Astrocyte (in vitro differentiated cells and primary cell): ENCODE measurements around the gene POR. TPM values are rescaled to one million over a fixed set of nuclear protein-coding genes. Genes with fewer than 3 reads are reported as not detected.

Source experiments
- DNase-seq: peaks from one replicate; pipeline ENCODE4 v3.0.0-alpha.2; 2010; ENCODE audit warnings: low read depth
- FAIRE-seq: peaks from 2 replicates; lab custom pipeline; 2011; peaks lifted over from hg19 to GRCh38; lab: Jason Lieb, UNC
- H2AFZ ChIP-seq: 2 replicates; pipeline ENCODE4 v1.6.0; 2012; ENCODE audit warnings: low read depth, low read length, inconsistent platforms
- H3K27ac ChIP-seq: 2 replicates; pipeline ENCODE4 v1.5.1; 2011; ENCODE audit warnings: low read depth, low read length, inconsistent platforms
- H3K27me3 ChIP-seq: 2 replicates; pipeline ENCODE4 v1.6.0; 2011; ENCODE audit warnings: low read length, inconsistent platforms; ENCODE audit not compliant: insufficient read depth
- H3K36me3 ChIP-seq: 2 replicates; pipeline ENCODE4 v1.5.1; 2011; ENCODE audit warnings: low read length, inconsistent platforms; ENCODE audit not compliant: insufficient read depth
- H3K4me1 ChIP-seq: 2 replicates; pipeline ENCODE4 v1.5.1; 2011; ENCODE audit warnings: low read length, inconsistent platforms; ENCODE audit not compliant: insufficient read depth
- H3K4me2 ChIP-seq: 2 replicates; pipeline ENCODE4 v1.6.0; 2012; ENCODE audit warnings: low read length, inconsistent platforms
- H3K4me3 ChIP-seq: 2 replicates; pipeline ENCODE4 v1.5.1; 2011; ENCODE audit warnings: low read depth, mild to moderate bottlenecking, low read length, inconsistent platforms; ENCODE audit not compliant: insufficient read depth
- H3K79me2 ChIP-seq: 2 replicates; pipeline ENCODE4 v1.6.0; 2012; ENCODE audit warnings: mild to moderate bottlenecking, low read length, inconsistent platforms; ENCODE audit not compliant: insufficient read depth
- H3K9ac ChIP-seq: 2 replicates; pipeline ENCODE4 v1.6.0; 2012; ENCODE audit warnings: mild to moderate bottlenecking, low read length, inconsistent platforms
- H3K9me3 ChIP-seq: 2 replicates; pipeline ENCODE4 v1.5.1; 2012; ENCODE audit warnings: low read depth, mild to moderate bottlenecking, low read length, inconsistent platforms; ENCODE audit not compliant: insufficient read depth
- H4K20me1 ChIP-seq: 2 replicates; pipeline ENCODE4 v1.6.0; 2012; ENCODE audit warnings: low read length, inconsistent platforms; ENCODE audit not compliant: insufficient read depth
- H3K27ac Mint-ChIP-seq: one replicate; pipeline ENCODE4 v1.8.0; 2021; ENCODE audit warnings: mild to moderate bottlenecking, mixed read lengths; ENCODE audit not compliant: unreplicated experiment
- H3K27me3 Mint-ChIP-seq: one replicate; pipeline ENCODE4 v1.8.0; 2021; ENCODE audit warnings: low read depth, mixed read lengths; ENCODE audit not compliant: unreplicated experiment
- H3K36me3 Mint-ChIP-seq: one replicate; pipeline ENCODE4 v1.8.0; 2021; ENCODE audit warnings: low read depth, mixed read lengths; ENCODE audit not compliant: unreplicated experiment
- H3K4me1 Mint-ChIP-seq: one replicate; pipeline ENCODE4 v1.8.0; 2021; ENCODE audit warnings: low read depth, mixed read lengths; ENCODE audit not compliant: unreplicated experiment
- H3K4me3 Mint-ChIP-seq: one replicate; pipeline ENCODE4 v1.8.0; 2021; ENCODE audit warnings: mild to moderate bottlenecking, moderate library complexity, mixed read lengths; ENCODE audit not compliant: unreplicated experiment
- H3K9me3 Mint-ChIP-seq: one replicate; pipeline ENCODE4 v1.8.0; 2021; ENCODE audit warnings: mild to moderate bottlenecking, mixed read lengths; ENCODE audit not compliant: unreplicated experiment
- EZH2 ChIP-seq: IDR thresholded peaks from 2 replicates; pipeline ENCODE4 v1.6.1; 2012; ENCODE audit warnings: mild to moderate bottlenecking, low read length, inconsistent platforms; ENCODE audit not compliant: insufficient read depth
- total RNA-seq: library from RNA; stranded (reverse); gene quantifications from 2 replicates; pipeline ENCODE4 v1.2.1, GENCODE V29; 2021
- TF ChIP-seq, protein P1 (sequence below): IDR thresholded peaks from 2 replicates; pipeline ENCODE4 v1.5.1; 2011; ENCODE audit warnings: low read depth, mild to moderate bottlenecking, inconsistent platforms, low read length, moderate library complexity; ENCODE audit not compliant: insufficient read depth

The POR gene
- total RNA-seq, 1 donor from 2014 or later = 73.6 TPM

DNA sequence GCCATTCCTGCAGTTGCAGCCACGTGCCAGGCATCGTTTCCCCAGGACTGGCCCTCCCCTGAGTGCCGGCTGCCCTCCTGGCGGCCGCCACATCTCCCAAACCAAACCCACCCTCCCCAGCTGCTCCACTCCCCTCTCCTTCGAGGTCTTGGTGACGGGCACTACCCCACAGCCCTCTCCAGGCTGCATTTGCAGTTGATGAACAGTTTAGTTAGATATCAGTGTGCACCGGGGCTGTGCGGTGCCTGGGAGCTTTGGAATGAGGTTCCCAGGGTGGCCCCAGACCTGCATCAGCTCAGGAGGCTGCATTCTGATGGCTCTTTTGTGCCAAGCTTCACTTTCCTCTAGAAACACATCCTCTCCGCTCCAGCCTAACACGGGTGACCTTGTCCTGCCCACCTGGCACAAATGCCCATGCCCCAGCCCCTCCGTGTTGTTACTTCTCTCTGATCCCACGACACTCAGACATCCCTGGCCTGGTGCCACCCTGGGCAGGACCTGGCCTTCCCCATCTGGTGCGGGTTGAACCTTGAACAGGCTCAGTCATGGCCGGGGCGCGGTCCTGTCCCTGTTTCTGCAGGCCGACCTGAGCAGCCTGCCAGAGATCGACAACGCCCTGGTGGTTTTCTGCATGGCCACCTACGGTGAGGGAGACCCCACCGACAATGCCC, 64.9 kb downstream of the POR start:
- H4K20me1 ChIP-seq = peaks cover 9% of the 10 kb centered on the region
- DNase-seq (no peak), FAIRE-seq (no peak)
- TF ChIP-seq EZH2 = no peak
- TF ChIP-seq, protein P1, sequence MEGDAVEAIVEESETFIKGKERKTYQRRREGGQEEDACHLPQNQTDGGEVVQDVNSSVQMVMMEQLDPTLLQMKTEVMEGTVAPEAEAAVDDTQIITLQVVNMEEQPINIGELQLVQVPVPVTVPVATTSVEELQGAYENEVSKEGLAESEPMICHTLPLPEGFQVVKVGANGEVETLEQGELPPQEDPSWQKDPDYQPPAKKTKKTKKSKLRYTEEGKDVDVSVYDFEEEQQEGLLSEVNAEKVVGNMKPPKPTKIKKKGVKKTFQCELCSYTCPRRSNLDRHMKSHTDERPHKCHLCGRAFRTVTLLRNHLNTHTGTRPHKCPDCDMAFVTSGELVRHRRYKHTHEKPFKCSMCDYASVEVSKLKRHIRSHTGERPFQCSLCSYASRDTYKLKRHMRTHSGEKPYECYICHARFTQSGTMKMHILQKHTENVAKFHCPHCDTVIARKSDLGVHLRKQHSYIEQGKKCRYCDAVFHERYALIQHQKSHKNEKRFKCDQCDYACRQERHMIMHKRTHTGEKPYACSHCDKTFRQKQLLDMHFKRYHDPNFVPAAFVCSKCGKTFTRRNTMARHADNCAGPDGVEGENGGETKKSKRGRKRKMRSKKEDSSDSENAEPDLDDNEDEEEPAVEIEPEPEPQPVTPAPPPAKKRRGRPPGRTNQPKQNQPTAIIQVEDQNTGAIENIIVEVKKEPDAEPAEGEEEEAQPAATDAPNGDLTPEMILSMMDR = no peak
- no peaks in the 10 kb centered on the region for H3K27me3 Mint-ChIP-seq
- H3K4me2 ChIP-seq = no peak overlapping the region
- H3K4me1 ChIP-seq = no peaks in the 10 kb centered on the region
- no peaks in the 10 kb centered on the region for H3K9me3 Mint-ChIP-seq
- H3K27ac Mint-ChIP-seq = peak overlapping the region; percentile 42
- peaks cover 4% of the 10 kb centered on the region for H3K4me1 Mint-ChIP-seq
- H2AFZ ChIP-seq = no peak overlapping the region
- H3K79me2 ChIP-seq = no peaks in the 10 kb centered on the region
- no peak overlapping the region for H3K27ac ChIP-seq
- H3K36me3 Mint-ChIP-seq = peaks cover 10% of the 10 kb centered on the region
- no peak overlapping the region for H3K9ac ChIP-seq
- H3K9me3 ChIP-seq = no peaks in the 10 kb centered on the region
- H3K27me3 ChIP-seq = no peaks in the 10 kb centered on the region
- no peaks in the 10 kb centered on the region for H3K36me3 ChIP-seq
- no peak overlapping the region for H3K4me3 Mint-ChIP-seq
- no peak overlapping the region for H3K4me3 ChIP-seq

DNA sequence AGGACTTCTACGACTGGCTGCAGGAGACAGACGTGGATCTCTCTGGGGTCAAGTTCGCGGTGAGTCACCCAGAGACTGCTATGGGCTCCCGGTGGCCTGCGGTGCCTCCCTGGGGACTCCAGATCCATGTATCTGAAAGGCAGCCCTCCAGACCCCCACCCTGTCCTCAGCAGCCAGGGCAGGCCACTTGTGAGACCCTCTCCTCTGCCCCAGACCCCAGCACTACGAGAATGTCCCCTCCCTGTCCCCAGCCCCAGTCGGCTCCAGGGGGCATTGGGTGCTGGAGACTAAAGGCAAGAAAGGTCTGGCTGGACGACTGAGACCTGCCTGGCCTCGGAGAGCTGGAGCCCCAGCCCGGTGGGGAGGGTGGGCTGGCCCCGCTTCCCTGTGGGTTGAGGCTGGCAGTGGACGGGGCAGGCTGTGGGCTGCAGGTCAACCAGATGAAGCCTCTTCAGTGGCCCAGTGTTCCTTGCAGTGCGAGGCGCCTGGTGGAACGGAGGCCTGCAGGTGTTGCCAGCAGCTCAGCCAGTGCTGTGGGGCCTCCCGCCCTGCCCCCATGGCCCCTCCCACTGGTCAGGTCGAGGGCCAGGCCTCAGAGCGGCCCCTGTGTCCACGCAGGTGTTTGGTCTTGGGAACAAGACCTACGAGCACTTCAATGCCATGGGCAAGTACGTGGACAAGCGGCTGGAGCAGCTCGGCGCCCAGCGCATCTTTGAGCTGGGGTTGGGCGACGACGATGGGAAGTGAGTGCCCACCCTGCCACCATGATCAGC, 65.7 kb downstream of the POR start:
- Histone ChIP-seq H3K27ac (no peak overlapping the region), H3K4me1 (no peaks in the 10 kb centered on the region), H3K9me3 (no peaks in the 10 kb centered on the region), H3K4me3 (no peak overlapping the region), H3K27me3 (no peaks in the 10 kb centered on the region), H3K36me3 (no peaks in the 10 kb centered on the region), H4K20me1 (peaks cover 9% of the 10 kb centered on the region), H3K9ac (no peak overlapping the region), H2AFZ (no peak overlapping the region), H3K4me2 (no peak overlapping the region), H3K79me2 (no peaks in the 10 kb centered on the region)
- no peaks in the 10 kb centered on the region for H3K9me3 Mint-ChIP-seq
- FAIRE-seq (no peak), DNase-seq (no peak)
- H3K4me3 Mint-ChIP-seq = no peak overlapping the region
- peaks cover 4% of the 10 kb centered on the region for H3K4me1 Mint-ChIP-seq
- H3K27me3 Mint-ChIP-seq = no peaks in the 10 kb centered on the region
- peaks cover 10% of the 10 kb centered on the region for H3K36me3 Mint-ChIP-seq
- H3K27ac Mint-ChIP-seq = peak overlapping the region; percentile 42
- no peak for TF ChIP-seq EZH2
- TF ChIP-seq, protein P1 = no peak

DNA sequence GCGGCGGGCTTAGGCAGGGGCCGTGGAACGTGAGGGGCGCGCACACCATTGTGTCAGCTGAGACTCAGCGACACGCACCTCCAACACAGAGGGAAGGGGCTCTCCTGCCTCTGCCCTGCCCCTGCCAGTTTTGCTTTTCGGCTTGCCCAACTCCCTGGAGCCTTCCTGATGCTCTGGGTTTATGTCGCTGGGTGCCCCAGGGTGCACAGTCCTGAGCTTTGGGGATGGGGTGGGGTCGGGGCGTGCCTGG, 66.2 kb downstream of the POR start:
- no peaks in the 10 kb centered on the region for H3K9me3 ChIP-seq
- H3K27ac ChIP-seq = no peak overlapping the region
- no peaks in the 10 kb centered on the region for H3K9me3 Mint-ChIP-seq
- H3K27ac Mint-ChIP-seq = no peak overlapping the region
- peaks cover 4% of the 10 kb centered on the region for H3K4me1 Mint-ChIP-seq
- H3K27me3 Mint-ChIP-seq = no peaks in the 10 kb centered on the region
- no peaks in the 10 kb centered on the region for H3K36me3 ChIP-seq
- DNase-seq (no peak), FAIRE-seq (no peak)
- no peak overlapping the region for H3K9ac ChIP-seq
- no peak overlapping the region for H3K4me3 ChIP-seq
- peaks cover 7% of the 10 kb centered on the region for H3K36me3 Mint-ChIP-seq
- peaks cover 9% of the 10 kb centered on the region for H4K20me1 ChIP-seq
- H2AFZ ChIP-seq = no peak overlapping the region
- no peak overlapping the region for H3K4me2 ChIP-seq
- no peaks in the 10 kb centered on the region for H3K4me1 ChIP-seq
- TF ChIP-seq, protein P1 = no peak
- no peak for TF ChIP-seq EZH2
- no peaks in the 10 kb centered on the region for H3K27me3 ChIP-seq
- H3K79me2 ChIP-seq = no peaks in the 10 kb centered on the region
- H3K4me3 Mint-ChIP-seq = no peak overlapping the region
